Natural killer cell (primary cell): ENCODE results near the gene SEC24B. TPM values are rescaled to one million over a fixed set of nuclear protein-coding genes. Genes with fewer than 3 reads are reported as not detected.

Experiments used
- ATAC-seq, 3 donors: fragments of 150-1000 bp in 2 of 3; fragments of 200-7000 bp in 1 of 3; cut with Tn5 transposase; 1 replicate in 1 of 3; 2 replicates in 2 of 3; pipeline ENCODE4 v1.10.0; 2021; ENCODE audit warnings: mild to moderate bottlenecking in 2 of 3, moderate library complexity in 2 of 3
- DNase-seq, 2 donors: peaks; one replicate each; pipeline versions ENCODE4 v3.0.0 to v3.0.0-alpha.2; 2013 to 2021; ENCODE audit warnings: mixed read lengths in 1 of 2
- H3K27ac ChIP-seq: one replicate; pipeline ENCODE4 v1.5.1; 2013; ENCODE audit warnings: mild to moderate bottlenecking, low read length
- H3K27me3 ChIP-seq: one replicate; pipeline ENCODE4 v1.6.1; 2013; ENCODE audit warnings: low read length; ENCODE audit not compliant: control insufficient read depth, insufficient read depth
- H3K36me3 ChIP-seq: one replicate; pipeline ENCODE4 v1.6.1; 2013; ENCODE audit warnings: low read length; ENCODE audit not compliant: control insufficient read depth, insufficient read depth
- H3K4me1 ChIP-seq: one replicate; pipeline ENCODE4 v1.6.1; 2013; ENCODE audit warnings: low read length; ENCODE audit not compliant: control insufficient read depth, insufficient read depth
- H3K4me3 ChIP-seq: one replicate; pipeline ENCODE4 v1.5.1; 2013; ENCODE audit warnings: low read length
- H3K9me3 ChIP-seq: one replicate; pipeline ENCODE4 v1.6.1; 2013; ENCODE audit warnings: low read length; ENCODE audit not compliant: control insufficient read depth, insufficient read depth
- H3K27ac Mint-ChIP-seq, 2 donors: one replicate each; pipeline ENCODE4 v1.8.0; 2022; ENCODE audit warnings: mild to moderate bottlenecking in 2 of 2, mixed read lengths in 2 of 2, moderate library complexity in 1 of 2
- H3K27me3 Mint-ChIP-seq, 2 donors: one replicate each; pipeline ENCODE4 v1.8.0; 2022; ENCODE audit warnings: low read depth in 2 of 2, mixed read lengths in 2 of 2
- H3K36me3 Mint-ChIP-seq: one replicate; pipeline ENCODE4 v1.8.0; 2022; ENCODE audit warnings: mixed read lengths
- H3K4me1 Mint-ChIP-seq, 2 donors: one replicate each; pipeline ENCODE4 v1.8.0; 2022; ENCODE audit warnings: mixed read lengths in 2 of 2
- H3K4me3 Mint-ChIP-seq: one replicate; pipeline ENCODE4 v1.8.0; 2022; ENCODE audit warnings: mild to moderate bottlenecking, moderate library complexity, mixed read lengths
- H3K9me3 Mint-ChIP-seq, 2 donors: one replicate each; pipeline ENCODE4 v1.8.0; 2022; ENCODE audit warnings: mixed read lengths in 2 of 2
- CTCF ChIP-seq: fragments of 200-600 bp; IDR thresholded peaks from one replicate; pipeline ENCODE4 v1.8.0; 2022; ENCODE audit warnings: antibody characterized with exemption
- WGBS: methylation state at CpG from one replicate; pipeline ENCODE4 v1.1.7; 2013; ENCODE audit warnings: missing lambda C conversion rate; ENCODE audit not compliant: insufficient coverage; 5-methylcytosine and 5-hydroxymethylcytosine counted together
- intact Hi-C: fragments of 100-400 bp; cut with micrococcal nuclease; formaldehyde crosslinking; loops from one replicate; pipeline ENCODE4 v1.14.2; 2022
- total RNA-seq, 4 donors: library from RNA; stranded (reverse); fragments of 120-200 nt in 1 of 4; gene quantifications; one replicate each; pipeline versions ENCODE4 v1.2.3 to v1.2.4, GENCODE V29; 2013 to 2022

The SEC24B gene
- total RNA-seq, 3 donors from 2014 or later (not counting 1 experiment from before 2014, with no cell fraction given) = 38.6 to 43.9 (median 40.7) TPM

- Histone ChIP-seq H3K27me3 (no peaks in the 10 kb centered on the region), H3K4me1 (peaks cover 4% of the 10 kb centered on the region), H3K36me3 (no peaks in the 10 kb centered on the region), H3K27ac (no peak overlapping the region), H3K9me3 (no peaks in the 10 kb centered on the region), H3K4me3 (no peak overlapping the region)
- WGBS = 92% methylated on average over 19 of the region's 19 CpGs
- ATAC-seq (no peak), DNase-seq (no peak)
- Mint-ChIP-seq H3K4me1 (peaks cover 6% of the 10 kb centered on the region in 2 donors), H3K27ac (no peak overlapping the region), H3K9me3 (no peaks in the 10 kb centered on the region), H3K36me3 (no peaks in the 10 kb centered on the region), H3K27me3 (no peaks in the 10 kb centered on the region), H3K4me3 (no peak overlapping the region)
- no peak for TF ChIP-seq CTCF
- intact Hi-C loops = no loop called here
Measured at GRCh38 chr4:109424093-109424841, 9.3 kb upstream of the SEC24B start.

DNA sequence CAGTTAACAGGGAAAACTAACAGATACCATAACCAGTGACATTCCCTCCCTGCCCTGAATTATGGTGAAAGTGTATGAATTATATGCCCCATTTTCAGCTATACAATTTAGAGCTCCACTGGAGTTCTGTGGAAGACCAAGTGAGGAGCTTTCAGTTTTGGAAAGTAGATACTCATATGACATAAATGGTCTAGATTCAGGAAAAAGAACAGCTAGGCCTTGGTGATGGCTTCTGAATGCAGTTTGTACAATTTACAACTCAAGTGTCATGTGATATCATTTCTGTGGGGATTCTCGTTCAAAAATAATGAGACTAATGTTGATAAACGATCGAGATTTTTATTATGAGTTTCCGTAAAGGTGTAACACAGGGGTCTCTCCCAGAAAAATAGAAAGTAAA, 8.2 kb upstream of the SEC24B start:
- Histone ChIP-seq H3K9me3 (no peaks in the 10 kb centered on the region), H3K4me3 (no peak overlapping the region), H3K36me3 (no peaks in the 10 kb centered on the region), H3K27ac (no peak overlapping the region), H3K27me3 (no peaks in the 10 kb centered on the region), H3K4me1 (peaks cover 4% of the 10 kb centered on the region)
- ATAC-seq (no peak), DNase-seq (no peak)
- no peak for TF ChIP-seq CTCF
- H3K9me3 Mint-ChIP-seq = no peaks in the 10 kb centered on the region
- no peaks in the 10 kb centered on the region for H3K36me3 Mint-ChIP-seq
- peaks cover 6% of the 10 kb centered on the region in 2 donors for H3K4me1 Mint-ChIP-seq
- WGBS = 91% methylated on average over 4 of the region's 4 CpGs
- intact Hi-C loops = no loop called here
- no peaks in the 10 kb centered on the region for H3K27me3 Mint-ChIP-seq
- no peak overlapping the region for H3K4me3 Mint-ChIP-seq
- no peak overlapping the region for H3K27ac Mint-ChIP-seq

DNA sequence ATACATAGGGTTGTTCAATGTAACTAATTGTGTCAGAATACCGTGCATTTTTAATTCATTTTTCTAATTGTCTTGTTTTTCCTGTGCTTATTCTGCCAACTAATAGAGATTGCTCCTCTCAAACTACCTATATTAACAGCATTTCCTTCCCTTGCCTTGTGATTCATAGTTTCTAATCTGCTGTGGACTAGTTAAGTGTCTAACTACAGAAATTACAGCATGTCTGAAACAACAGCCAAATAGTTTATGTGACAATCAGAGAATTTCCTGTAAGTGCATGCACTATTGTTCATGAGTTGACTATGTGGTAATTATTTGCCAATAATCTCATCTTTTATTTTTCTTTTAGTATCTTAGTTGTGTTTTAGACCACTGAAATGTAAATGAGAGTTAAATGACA, 4.1 kb upstream of the SEC24B start:
- TF ChIP-seq CTCF = no peak
- intact Hi-C loops = no loop called here
- H3K27ac ChIP-seq = no peak overlapping the region
- H3K4me1 ChIP-seq = peaks cover 12% of the 10 kb centered on the region
- no peak overlapping the region for H3K27ac Mint-ChIP-seq
- no peak overlapping the region for H3K4me3 Mint-ChIP-seq
- DNase-seq (no peak), ATAC-seq (no peak)
- no peaks in the 10 kb centered on the region for H3K27me3 ChIP-seq
- H3K36me3 Mint-ChIP-seq = no peaks in the 10 kb centered on the region
- no peaks in the 10 kb centered on the region for H3K9me3 ChIP-seq
- H3K4me1 Mint-ChIP-seq = peaks cover 11 to 18% of the 10 kb centered on the region in 2 donors
- no peaks in the 10 kb centered on the region for H3K36me3 ChIP-seq
- no peaks in the 10 kb centered on the region for H3K27me3 Mint-ChIP-seq
- no peaks in the 10 kb centered on the region for H3K9me3 Mint-ChIP-seq
- WGBS = no CpG with 5 or more reads among the region's 1 CpG
- no peak overlapping the region for H3K4me3 ChIP-seq

DNA sequence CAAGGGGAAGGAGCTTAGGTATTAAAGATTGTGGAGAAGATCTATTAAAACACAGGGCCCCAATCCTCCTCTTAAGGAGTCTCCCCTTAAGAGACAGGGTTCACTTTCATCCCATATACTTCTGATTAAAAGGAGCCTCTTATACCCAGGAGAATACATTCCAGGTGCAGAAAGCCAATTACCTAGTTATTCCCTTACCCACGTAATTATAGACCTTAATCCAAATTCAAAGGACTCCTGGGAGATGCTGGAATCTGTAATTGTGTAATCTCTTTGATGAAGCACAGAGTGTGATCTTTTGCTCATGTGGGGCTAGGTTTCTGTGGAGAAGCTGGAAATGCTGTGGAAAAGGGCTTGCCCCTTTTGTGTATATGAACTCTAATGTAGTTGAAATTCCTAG, 1.4 kb upstream of the SEC24B start:
- no peaks in the 10 kb centered on the region for H3K27me3 Mint-ChIP-seq

More for the DNA sequence above, 1.4 kb upstream of the SEC24B start:
- Histone ChIP-seq H3K9me3 (no peaks in the 10 kb centered on the region), H3K27me3 (no peaks in the 10 kb centered on the region), H3K4me1 (peaks cover 25% of the 10 kb centered on the region), H3K36me3 (no peaks in the 10 kb centered on the region), H3K27ac (no peak overlapping the region), H3K4me3 (no peak overlapping the region)
- DNase-seq (no peak), ATAC-seq (no peak)
- TF ChIP-seq CTCF = no peak
- peak overlapping the region; percentile 87 for H3K27ac Mint-ChIP-seq
- H3K9me3 Mint-ChIP-seq = no peaks in the 10 kb centered on the region
- intact Hi-C loops = loop anchor here (2.0 to 10.0 kb wide), 5 partner anchors 130 to 1083 kb away; partner anchors contain the start of genes ELOVL6, GAR1 and MCUB
- peak overlapping the region; percentile 84 for H3K4me3 Mint-ChIP-seq
- no peaks in the 10 kb centered on the region for H3K36me3 Mint-ChIP-seq
- peaks cover 36 to 44% of the 10 kb centered on the region in 2 donors for H3K4me1 Mint-ChIP-seq
- WGBS = no CpG with 5 or more reads among the region's 1 CpG
